ENCODE results near the gene SRRM3.
"Not testable (repeated sequence)": the region's sequence is repeated elsewhere in the genome, so short reads cannot be mapped to it uniquely, and the experiment has no call there.

SRRM3 gene

GRCh38 chr7:76173566-76174205 is 28.0 kb upstream of the SRRM3 start:
- H3K27me3 ChIP-seq (ENCODE audit: insufficient read depth, low read length) = no peaks in the 10 kb centered on the region
- no peaks in the 10 kb centered on the region for H3K36me3 ChIP-seq (ENCODE audit: insufficient read depth, low read length)
- H3K27ac ChIP-seq (ENCODE audit: low read depth, low read length, poor library complexity, severe bottlenecking) = no peak overlapping the region
- no peaks in the 10 kb centered on the region for H3K4me1 ChIP-seq (ENCODE audit: insufficient read depth, low read length, severe bottlenecking)
- no peaks in the 10 kb centered on the region for H3F3A ChIP-seq (ENCODE audit: insufficient read depth, low read length)
- no peak overlapping the region for H3K9ac ChIP-seq (ENCODE audit: low read length)
- H3K4me2 ChIP-seq (ENCODE audit: low read length) = no peak overlapping the region
- TF ChIP-seq, protein P1, sequence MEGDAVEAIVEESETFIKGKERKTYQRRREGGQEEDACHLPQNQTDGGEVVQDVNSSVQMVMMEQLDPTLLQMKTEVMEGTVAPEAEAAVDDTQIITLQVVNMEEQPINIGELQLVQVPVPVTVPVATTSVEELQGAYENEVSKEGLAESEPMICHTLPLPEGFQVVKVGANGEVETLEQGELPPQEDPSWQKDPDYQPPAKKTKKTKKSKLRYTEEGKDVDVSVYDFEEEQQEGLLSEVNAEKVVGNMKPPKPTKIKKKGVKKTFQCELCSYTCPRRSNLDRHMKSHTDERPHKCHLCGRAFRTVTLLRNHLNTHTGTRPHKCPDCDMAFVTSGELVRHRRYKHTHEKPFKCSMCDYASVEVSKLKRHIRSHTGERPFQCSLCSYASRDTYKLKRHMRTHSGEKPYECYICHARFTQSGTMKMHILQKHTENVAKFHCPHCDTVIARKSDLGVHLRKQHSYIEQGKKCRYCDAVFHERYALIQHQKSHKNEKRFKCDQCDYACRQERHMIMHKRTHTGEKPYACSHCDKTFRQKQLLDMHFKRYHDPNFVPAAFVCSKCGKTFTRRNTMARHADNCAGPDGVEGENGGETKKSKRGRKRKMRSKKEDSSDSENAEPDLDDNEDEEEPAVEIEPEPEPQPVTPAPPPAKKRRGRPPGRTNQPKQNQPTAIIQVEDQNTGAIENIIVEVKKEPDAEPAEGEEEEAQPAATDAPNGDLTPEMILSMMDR (IDR thresholded peaks at IDR 0.05; ENCODE audit: low read length) = no peak
- TF ChIP-seq EZH2 (IDR thresholded peaks at IDR 0.05; ENCODE audit: borderline replicate concordance, low read length) = no peak
- no peak overlapping the region for H2AFZ ChIP-seq (ENCODE audit: low read length)
- H3K4me3 ChIP-seq (ENCODE audit: low read depth, low read length, poor library complexity, severe bottlenecking) = no peak overlapping the region
- no peaks in the 10 kb centered on the region for H3K79me2 ChIP-seq (ENCODE audit: insufficient read depth, low read length)
- no peaks in the 10 kb centered on the region for H3K9me3 ChIP-seq (ENCODE audit: low read length)
- no peaks in the 10 kb centered on the region for H4K20me1 ChIP-seq (ENCODE audit: insufficient read depth, low read length)
- H3K9me2 ChIP-seq (ENCODE audit: low read depth, low read length) = no peaks in the 10 kb centered on the region

- not testable (repeated sequence) for H3K9ac ChIP-seq (ENCODE audit: low read length); H3K9me2 ChIP-seq (ENCODE audit: low read depth, low read length); H3K79me2 ChIP-seq (ENCODE audit: insufficient read depth, low read length); H3K4me2 ChIP-seq (ENCODE audit: low read length); H4K20me1 ChIP-seq (ENCODE audit: insufficient read depth, low read length); H3F3A ChIP-seq (ENCODE audit: insufficient read depth, low read length); H3K27ac ChIP-seq (ENCODE audit: low read depth, low read length, poor library complexity, severe bottlenecking); H3K9me3 ChIP-seq (ENCODE audit: low read length); H3K4me1 ChIP-seq (ENCODE audit: insufficient read depth, low read length, severe bottlenecking); H3K27me3 ChIP-seq (ENCODE audit: insufficient read depth, low read length); H3K36me3 ChIP-seq (ENCODE audit: insufficient read depth, low read length); H3K4me3 ChIP-seq (ENCODE audit: low read depth, low read length, poor library complexity, severe bottlenecking); H2AFZ ChIP-seq (ENCODE audit: low read length)
These were observed 24.7 kb upstream of the SRRM3 start for GRCh38 chr7:76176951-76177350.

DNA sequence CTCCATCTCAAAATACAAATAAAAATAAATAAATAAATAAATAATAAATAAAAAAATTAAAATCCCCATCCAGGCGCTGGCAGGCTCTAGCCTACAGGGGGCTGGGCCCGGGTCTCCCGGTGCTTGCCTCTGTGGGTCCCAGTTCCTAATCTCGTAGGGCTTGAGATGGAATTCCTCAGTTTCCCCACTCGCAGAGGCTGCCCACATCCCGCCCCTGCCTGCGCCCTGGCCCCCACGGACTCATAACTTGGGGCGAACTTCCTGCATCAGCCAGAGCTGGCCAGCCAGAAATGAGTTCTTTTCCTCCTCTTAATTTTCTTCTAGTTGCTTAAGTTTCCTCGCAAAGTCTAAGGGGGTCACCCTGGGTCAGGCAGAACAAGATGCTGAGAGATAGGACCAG is 22.0 kb upstream of the SRRM3 start:
- Histone ChIP-seq H2AFZ (ENCODE audit: low read length) (no peak overlapping the region), H3K4me3 (ENCODE audit: low read depth, low read length, poor library complexity, severe bottlenecking) (no peak overlapping the region), H3K9ac (ENCODE audit: low read length) (no peak overlapping the region), H3K4me1 (ENCODE audit: insufficient read depth, low read length, severe bottlenecking) (no peaks in the 10 kb centered on the region), H3K27me3 (ENCODE audit: insufficient read depth, low read length) (no peaks in the 10 kb centered on the region), H3K9me3 (ENCODE audit: low read length) (no peaks in the 10 kb centered on the region), H4K20me1 (ENCODE audit: insufficient read depth, low read length) (no peaks in the 10 kb centered on the region), H3K27ac (ENCODE audit: low read depth, low read length, poor library complexity, severe bottlenecking) (no peak overlapping the region), H3K9me2 (ENCODE audit: low read depth, low read length) (no peaks in the 10 kb centered on the region), H3K4me2 (ENCODE audit: low read length) (no peak overlapping the region), H3K79me2 (ENCODE audit: insufficient read depth, low read length) (no peaks in the 10 kb centered on the region), H3F3A (ENCODE audit: insufficient read depth, low read length) (no peaks in the 10 kb centered on the region), H3K36me3 (ENCODE audit: insufficient read depth, low read length) (no peaks in the 10 kb centered on the region)
- TF ChIP-seq EZH2 (IDR thresholded peaks at IDR 0.05; ENCODE audit: borderline replicate concordance, low read length) = no peak
- TF ChIP-seq, protein P1 (IDR thresholded peaks at IDR 0.05; ENCODE audit: low read length) = no peak

All from OCI-LY1 (cell line).